Cerebellar nuclear complex (tissue), 1 donor: ENCODE measurements around the gene ERMP1.
"Not testable (repeated sequence)": the region's sequence is repeated elsewhere in the genome, so short reads cannot be mapped to it uniquely, and the experiment has no call there.

Experiments used
- DNase-seq, 2 experiments: peaks; one replicate each; lab custom pipeline; 2025; lab: John Stamatoyannopoulos, UW

ERMP1 gene

DNA sequence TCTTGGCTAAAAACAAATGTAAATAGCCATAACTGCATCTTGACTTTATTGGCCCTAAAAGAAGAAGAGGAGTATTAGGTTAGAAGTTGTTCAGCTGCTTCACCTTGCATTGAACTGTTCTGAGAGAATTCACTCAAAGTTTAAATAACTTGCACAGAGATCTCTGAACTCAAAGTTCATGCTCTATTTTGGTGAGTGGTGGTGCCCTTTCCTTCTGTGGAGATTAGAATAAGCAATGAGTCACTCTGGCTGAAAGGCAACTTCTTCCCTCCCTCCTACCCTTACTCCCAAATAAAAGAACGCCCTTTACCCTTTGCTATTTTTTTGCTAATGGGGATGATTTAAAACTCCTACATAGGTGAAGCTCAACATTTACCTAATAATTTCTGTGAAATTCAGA is 48.9 kb downstream of the ERMP1 start:
- DNase-seq = no peak

DNA sequence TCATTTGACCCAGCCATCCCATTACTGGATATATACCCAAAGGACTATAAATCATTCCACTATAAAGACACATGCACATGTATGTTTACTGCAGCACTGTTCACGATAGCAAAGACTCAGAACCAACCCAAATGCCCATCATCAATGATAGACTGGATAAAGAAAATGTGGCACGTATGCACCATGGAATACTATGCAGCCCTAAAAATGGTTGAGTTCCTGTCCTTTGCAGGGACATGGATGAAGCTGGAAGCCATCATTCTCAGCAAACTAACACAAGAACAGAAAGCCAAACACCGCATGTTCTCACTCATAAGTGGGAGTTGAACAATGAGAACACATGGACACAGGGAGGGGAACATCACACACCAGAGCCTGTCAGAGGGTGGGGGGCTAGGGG is 49.5 kb downstream of the ERMP1 start:
- DNase-seq = not testable (repeated sequence)

DNA sequence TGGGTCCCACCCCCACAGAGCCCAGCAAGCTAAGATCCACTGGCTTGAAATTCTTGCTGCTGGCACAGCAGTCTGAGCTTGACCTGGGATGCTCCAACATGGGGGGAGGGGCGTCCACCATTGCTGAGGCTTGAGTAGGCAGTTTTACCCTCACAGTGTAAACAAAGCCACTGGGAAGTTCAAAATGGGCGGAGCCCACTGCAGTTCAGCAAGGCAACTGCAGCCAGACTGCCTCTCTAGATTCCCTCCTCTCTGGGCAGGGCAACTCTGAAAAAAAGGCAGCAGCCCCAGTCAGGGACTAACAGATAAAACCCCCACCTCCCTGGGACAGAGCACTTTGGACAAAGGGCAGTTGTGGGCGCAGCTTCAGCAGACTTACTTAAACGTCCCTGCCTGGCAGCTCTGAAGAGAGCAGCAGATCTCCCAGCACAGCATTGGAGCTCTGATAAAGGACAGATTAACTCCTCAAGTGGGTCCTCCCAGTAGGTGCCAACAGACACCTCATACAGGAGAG is 53.2 kb downstream of the ERMP1 start:
- DNase-seq = not testable (repeated sequence)

DNA sequence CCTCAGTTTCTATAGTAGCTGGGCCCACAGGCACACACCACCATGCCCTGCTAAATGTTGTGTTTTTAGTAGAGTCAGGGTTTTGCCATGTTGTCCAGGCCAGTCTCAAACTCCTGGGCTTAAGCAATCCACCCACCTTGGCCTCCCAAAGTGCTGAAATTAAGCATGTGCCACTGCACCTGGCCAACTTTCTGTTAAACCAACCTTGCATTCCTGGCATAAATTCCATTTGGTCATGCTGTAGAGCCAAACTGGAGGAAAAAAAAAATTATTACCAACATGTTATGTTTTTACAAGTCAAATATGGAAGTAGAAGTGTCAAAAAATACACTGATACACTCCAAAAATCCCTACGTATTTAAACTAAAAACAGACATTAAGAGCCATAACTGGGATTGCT is 54.1 kb downstream of the ERMP1 start:
- no peak for DNase-seq

DNA sequence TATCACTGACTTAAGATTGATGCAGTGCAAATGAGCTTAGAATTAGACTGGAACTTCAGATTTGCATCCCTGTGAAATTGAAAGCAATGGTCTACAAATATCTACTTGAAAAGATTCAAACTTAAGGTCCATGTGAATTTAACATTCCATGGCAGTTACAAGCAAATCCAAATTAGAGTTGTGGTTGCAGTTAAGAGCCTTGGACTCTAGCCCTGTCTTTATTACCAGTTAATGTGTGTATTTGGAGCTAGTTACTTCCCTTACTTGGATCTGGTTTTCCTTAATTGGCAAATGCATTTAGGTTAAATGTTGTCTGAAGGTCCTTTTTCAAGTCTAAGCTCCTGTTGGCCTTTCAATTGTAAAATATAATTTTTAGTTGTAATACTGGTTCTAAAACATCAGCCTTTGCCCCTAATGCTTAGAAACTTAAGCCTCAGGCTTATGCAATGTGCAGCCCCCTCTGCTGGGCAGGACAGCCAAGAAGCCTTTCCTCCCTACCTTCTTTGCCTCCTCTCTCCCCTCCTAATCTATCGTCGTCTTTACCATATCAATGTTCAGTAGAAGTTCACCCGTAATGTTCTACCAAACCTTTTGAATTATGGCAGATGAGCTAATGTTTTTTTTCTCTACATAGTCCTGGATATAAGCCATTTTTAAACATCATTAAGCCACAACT is 59.5 kb downstream of the ERMP1 start:
- DNase-seq = no peak

DNA sequence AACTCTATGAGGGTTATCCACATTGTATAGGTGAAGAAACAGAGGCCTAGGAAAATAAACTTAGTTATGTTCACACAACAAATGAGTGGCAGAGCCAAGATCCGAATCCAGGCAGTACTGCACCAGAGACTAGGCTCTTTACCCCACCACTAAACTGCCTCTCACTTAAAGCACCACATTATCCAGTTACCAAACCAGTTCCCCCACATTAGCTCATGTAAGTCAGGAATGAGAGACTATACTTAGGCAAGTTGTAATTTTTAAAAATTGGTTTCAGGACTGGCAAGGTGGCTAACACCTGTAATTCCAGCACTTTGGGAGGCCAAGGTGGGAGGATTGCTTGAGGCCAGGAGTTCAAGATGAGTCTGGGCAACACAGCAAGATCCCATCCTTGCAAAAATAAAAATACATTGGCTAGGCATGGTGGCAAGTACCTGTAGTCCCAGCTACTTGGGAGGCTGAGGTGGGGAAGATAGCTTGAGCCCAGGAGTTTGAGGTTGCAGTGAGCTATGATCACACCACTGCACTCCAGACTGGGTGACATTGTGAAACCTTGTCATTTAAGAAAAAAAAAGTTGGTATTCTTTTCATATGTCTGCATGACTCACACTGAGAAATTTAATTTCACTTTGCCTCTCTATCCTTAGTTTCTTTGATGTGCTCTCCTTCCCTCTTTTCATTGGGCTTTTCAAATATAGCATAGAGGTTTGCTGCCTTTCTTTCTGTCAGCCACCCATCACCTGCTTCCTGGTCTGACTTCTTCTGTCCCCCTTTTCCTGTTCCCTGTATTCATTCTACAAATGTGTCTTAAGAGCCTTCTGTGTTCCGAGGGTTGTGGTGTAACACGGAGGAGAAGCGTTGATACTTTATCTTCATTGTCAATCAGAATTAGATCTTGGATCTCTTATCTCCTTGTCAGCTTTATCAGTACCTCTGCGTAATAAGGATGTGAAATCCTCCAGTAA is 64.7 kb downstream of the ERMP1 start:
- DNase-seq = no peak

DNA sequence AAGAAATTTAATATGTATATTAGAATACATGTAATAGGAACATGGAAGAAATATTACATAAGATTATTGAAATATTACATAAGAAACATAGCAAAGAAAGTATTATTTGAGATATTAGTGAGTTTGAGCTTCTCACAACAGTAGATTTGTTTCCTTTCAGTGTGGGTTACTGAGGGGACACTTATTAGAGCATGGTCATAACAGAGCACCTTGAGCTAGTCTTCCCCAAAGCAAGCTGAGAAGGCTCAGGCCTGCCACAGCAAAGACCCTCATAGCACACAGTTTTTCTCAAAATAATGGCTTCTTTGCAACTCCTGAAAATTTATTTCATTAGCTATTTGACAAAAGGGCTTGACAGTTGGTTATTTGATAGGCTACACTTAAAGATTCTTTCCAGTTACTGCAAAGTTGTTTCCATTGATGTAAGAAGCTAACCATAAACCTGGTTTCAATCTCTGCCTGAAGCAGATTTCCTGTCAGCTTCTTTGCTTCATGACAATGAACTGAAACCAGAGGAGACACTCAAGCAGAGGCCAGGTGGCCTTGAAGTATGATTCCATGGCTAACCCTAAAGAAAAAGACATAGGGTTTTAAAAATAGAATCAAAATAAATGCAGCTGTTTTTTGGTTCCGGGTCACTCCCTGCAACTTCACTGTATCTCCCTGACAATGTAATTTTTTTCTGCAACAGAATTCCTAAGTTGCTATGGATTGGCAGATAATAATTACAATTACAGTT is 68.6 kb downstream of the ERMP1 start:
- DNase-seq = no peak

DNA sequence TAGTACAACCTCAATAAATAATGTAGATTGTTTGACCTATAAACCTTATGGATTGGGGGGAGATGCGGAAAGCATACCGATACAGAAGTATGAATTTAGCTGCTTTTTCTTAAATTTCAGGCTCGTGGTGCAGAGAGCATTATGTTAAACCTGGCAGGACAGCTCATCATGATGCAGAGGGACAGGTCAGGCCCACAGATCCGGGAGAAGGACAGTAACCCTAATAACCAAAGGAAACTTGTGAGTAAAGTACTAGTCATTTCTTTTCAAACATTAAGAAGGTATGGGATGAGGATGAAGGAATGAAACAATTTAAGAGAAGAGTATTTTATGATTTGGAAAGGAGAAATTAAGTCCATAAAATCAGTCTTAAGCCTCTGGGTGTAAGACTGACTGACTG is 70.5 kb downstream of the ERMP1 start:
- DNase-seq = no peak

DNA sequence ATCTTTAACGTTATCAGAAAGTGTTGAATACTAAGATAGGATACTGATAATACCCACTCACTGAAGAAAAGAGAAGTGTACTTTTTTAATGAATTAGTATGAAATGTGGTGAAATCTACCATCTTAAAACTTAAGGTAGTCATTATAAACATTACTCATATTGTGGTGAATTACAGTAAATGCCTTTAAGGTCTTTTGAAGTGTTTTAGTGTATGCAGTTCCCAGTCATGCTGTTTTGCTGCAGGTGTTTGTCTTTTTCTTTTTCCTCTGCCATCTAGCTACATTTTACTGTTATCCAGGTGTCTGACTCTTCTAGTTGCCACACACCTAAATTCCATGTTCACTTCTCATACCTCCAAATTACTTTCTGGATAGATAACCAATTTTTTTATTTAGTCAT is 72.6 kb downstream of the ERMP1 start:
- no peak for DNase-seq

DNA sequence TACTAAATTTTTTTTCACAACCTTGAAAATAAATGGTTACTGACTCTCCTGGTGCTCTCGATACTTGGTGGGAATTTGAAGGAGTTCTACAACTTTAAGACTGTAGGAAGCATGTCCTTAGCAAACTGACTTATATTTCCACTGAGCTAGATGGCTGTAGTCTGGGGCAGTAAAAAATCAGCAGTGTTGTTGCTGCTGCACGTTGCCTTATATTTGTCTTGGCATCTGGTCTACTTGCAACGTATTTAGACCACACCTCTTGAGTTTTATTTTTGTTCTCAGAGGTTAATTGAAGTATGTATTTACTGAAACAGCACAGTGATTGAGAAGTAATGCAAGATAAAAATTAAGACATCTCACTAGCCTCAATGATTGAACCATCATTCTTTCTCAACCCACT is 76.3 kb downstream of the ERMP1 start:
- no peak for DNase-seq

DNA sequence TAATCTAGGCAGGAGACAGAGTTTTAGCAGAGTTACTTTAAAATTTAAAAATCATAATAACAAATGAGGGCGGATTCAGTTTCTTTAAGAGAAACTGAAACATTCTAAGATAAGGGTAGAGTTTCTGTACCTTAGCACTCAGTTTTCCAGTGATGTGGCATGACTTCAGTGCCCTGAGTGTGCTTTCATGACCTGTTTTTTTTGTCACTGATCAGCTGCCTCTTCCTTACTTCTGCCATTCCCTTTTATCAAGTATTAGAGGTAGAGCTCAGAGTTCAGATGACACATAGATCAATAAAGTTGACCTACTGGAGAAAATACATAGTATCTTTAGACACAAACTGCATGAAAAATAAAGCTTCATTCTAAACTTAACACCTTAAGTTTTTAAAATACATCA is 82.3 kb downstream of the ERMP1 start:
- DNase-seq = no peak

DNA sequence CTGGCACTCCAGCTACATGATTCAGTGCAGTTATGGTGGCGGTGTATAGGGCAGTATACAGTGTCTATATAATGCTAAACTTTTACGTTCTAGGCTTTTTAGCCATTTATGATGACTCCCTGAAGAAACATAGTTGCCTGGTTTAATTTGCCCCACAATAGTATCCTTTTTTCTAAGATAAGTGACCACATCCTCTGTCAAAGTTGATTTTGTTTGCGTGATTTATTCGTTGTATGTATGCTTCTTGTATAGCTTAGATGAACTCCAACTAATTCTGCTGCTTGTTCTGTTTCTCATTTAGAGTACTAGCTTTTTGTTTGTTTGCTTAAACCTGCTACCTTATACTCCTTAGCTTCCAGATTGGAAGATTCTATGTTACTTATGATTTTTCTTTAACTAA is 83.6 kb downstream of the ERMP1 start:
- no peak for DNase-seq

DNA sequence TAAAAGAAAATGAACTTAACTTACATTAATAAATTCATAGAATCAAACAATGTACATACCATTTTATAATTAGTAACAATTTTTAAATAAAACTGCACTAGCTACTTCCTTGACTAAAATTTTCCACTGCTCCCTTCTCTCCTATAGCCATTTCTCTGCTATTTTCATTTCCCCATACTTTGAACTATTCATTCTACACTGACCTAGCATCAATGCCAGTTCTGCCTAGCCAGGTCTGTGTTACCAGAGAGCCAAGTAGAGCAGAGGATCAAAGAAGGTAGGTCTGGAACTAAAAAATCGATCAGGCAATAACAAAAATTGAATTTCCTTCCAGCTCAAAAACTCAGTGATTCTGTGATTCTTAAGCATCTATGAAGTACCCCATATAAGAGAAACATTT is 84.5 kb downstream of the ERMP1 start:
- DNase-seq = no peak

DNA sequence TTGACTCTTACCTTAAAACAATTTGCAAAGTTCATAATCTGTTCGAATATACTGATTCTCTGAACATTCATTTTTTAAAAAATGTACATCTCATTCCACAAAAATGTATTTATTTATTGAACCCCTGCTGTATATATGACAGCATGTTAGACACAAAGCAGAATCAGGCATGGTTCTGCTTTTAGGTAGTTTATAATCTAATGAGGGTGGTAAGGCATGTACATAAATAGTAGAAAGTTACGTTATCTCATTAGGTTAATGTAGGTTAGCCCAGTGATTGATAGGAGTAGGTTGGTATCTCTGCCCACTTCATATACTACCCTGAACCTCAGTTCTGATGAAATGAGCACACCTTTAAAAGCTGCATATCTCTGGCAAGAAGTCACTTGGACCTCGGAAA is 89.8 kb downstream of the ERMP1 start:
- no peak for DNase-seq

DNA sequence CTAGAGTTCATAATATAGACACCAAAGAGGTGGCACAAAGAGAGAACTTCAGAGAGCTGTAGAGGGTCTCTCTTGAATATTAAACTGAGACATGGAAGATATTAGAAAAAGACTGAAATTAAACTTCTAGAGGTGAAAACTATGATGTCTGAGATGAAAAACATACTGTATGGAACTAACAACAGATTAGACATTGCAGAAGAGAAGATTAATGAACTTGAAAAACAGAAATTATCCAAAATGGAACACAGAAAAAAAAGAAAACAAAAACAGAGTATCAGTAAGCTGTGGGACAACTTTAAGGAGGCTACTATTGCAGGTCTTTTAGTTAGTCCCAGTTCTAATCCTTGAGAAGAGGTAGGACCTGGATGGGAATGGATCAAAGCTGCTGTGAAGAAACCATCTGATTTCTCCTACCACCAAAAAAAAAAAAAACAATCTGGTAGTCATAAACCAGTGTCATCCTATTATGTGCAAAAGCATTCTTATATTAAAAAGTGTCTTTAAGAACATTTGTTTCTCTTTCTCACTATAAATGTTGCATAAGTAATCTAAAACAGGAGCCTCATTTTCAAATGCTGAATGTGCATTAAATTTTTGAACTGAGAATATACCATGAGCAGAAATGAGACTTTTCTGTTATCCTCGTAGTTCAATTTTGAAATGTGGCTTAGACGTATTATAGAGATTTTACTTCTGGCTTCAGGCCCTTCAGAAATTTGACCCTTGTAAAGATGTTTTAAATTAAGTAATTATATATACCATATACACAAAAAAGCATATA is 96.2 kb downstream of the ERMP1 start:
- DNase-seq = no peak

DNA sequence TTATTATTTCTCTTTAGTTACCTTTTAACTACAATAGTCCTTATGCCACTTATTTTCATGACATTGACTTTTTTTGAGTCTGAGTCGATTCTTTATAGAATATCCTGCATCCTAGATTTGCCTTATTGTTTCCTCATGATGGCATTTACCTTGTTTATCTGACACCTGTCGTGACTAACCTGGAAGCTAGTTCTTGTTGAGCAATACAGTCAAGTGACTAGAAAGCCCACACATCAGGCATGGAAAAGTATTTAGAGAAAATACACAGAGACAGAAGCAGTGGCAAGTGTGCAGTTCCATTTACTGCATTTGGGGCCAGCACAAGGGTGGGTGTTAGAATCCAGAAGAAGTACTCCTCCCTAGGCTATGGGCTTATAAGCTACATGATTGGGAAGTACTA is 97.8 kb downstream of the ERMP1 start:
- DNase-seq = no peak
